ENCODE data around the gene TMEM209.
"Not testable (repeated sequence)": the region's sequence is repeated elsewhere in the genome, so short reads cannot be mapped to it uniquely, and the experiment has no call there.

The TMEM209 gene

DNA sequence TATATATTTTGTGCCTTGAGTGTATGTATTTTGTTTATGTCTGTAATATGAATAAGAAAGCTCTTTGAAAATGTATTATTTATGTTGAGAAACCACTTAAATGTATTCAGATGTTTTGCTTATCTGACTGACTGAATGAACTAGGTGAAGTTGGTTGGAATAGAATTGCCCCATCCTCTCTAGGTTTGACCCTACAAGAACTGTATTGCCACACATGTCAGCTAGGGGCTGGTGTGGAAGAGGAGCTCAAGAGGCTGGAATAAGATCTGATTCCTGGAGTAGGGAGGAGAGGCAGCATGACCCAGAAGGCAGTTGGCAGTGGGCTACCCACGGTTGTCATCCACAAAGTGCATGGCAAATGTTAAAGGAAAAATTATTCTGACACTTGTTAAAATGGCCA lies 11.5 kb upstream of the TMEM209 start:
- DNase-seq, result no peak

DNA sequence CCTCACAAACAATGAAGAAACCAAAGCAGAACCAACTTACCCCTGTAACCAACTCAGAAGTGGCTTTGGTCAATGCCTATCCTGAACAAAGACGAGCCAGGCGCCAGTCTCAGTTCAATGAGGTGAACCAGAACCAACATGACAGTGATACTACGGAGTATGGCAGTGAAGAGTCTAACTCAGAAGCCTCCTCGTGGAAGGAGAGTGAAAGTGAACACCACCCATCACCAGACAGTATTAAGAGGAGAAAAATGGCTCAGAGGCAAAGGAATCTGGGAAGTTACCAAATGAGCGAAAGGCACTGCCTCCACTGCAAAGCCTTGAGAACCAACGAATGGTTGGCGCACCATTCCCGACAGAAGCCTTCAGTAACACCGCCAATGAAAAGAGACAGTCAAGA lies 10.8 kb upstream of the TMEM209 start:
- no peak for DNase-seq

DNA sequence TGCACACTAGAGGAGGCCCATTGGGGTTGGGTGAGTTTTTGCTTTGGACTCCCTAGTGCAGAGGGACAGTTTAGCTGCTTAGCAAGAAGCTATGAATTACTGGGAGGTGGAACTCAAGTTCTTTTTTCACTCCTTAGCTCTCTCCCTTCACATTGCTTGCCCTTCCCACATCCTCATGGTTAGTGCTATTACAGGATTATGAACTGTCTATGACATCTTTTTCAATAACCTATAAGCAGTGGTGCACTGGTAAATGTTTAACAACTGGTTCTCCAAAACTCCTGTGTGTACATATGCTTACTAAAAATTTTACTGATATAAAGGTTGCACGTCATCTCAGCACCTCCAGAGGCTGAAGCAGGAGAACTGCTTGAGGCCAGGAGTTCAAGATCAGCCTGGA lies 8.6 kb upstream of the TMEM209 start:
- no peak for DNase-seq

DNA sequence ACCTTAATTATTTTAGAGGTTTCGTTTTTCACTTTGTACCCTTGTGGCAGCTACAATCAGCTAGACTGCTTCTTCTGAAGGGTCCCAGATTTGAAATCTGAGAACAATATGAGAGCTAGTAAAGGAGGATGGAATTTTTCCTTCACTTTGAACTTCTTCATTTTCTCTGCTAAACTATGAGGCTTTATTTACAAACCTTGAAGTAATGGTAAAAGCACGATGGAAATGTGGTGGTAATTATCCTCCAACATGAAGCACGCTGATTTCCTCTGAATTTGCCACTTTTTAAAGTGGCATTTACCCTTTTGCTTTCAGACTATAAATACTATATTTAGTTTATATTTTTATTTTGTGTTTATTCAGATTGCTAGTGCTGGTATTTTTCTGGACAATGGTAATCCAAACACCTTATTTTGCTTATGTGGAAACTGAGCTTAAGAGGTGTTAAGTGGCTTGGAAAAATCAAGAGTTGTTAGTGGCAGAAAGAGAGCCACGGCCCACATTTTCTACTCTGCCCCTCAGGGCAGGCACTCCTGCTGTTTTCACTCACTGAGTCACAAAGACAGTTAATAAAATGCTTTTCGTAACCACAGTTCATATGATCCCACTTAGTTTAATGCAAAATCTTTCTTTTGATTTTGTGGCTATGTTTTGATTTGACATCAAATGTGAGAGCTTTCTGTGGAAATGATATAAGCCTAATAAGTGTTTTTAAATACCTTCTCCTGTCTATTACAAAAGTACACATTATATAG lies 5.2 kb upstream of the TMEM209 start:
- DNase-seq, result no peak

DNA sequence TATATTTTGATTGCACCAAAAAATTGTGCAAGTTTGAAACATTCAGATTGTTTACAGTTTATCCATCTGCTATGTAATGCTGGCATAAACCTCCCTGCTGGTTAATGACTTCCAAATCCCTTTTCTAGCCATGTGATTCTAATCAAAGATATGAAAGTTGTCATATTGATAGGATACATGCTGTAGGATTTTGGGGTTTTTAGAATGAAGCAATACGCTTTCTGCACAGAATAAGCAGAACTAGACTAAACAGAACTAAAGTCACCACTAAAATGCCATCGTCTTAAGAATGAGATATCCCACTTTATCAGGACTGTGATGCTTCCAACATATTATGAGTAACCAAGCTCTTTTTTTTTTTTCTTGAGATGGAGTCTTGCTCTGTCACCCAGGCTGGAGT lies 3.3 kb upstream of the TMEM209 start:
- no peak for DNase-seq

DNA sequence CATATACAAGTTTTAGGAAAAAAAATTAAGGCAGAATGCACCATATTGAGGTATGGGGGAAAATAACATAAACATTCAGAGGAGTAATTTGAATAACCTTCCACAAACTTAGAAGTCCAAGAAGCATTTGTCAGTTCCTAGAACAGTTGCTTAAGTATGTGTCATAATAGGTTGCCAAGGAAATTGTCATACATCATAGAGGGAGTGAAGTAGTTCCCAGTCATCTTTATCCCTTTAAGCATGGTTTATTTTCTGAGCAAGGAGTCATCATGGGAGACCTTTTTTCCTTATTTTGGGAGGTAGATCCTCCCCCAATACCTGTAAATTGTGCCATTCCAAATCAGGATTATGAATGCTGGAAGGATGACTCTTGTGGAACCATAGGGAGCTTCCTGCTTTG lies 2.4 kb upstream of the TMEM209 start, which contains the start of gene SSMEM1:
Gene SSMEM1 (plus strand): TSS at position 219 of the 400 bp plus-strand sequence. CDS start 51 bp downstream, at position 270.
- DNase-seq, result no peak

DNA sequence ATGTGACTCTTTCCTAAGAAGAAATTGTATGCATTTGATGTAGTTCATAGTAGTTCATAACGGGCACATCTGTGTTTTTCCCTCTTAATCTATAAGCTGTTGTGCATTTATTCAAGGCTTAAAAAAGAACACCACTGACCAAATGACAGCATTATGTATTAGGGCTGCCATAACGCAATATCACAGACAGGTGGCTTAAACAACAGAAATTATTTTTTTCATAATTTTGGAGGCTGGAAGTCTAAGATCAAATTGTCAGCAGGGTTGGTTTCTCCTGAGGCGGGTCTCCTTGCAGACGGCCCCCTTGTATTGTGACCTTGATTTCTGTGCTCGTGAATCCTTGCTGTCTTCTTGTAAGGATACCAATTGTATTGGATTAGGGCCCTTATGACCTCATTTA lies 1.8 kb upstream of the TMEM209 start:
- DNase-seq, result no peak

DNA sequence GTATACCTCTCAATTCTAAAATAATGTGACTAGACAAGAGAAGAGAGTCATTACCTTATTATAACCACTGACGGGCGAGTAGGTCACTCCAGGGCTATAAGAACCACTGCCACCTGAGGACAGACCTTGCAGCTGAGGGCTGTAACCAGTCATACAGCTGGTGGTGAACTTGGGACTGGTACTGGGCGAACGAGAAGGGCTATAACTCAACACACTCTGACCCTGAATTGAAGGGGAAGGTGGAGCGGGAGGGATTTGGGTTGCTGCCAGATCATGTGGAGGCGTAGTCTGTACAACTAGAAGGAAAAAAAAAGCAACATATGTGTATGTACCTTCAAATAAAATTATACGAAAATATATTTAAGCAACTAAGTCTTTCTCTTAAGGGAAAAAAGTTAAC lies 3.4 kb downstream of the TMEM209 start:
- peak; percentile 56 for DNase-seq

DNA sequence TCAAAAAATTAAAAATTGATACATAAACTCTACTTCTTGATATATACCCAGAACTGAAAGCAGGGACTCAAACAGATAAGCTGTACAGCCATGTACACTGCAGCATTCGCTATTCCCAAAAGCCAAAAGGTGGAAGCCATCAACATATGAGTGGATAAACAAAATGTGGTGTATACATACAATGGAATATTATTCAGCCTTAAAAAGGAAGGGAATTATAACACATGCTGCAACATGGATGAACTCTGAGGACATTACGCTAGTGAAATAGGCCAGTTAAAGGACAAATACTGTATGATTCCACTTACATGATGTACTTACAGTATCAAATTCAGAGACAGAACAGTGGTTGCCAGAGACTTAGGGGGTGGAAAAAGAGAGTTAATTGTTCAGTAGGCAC lies 8.1 kb downstream of the TMEM209 start:
- no peak for DNase-seq

DNA sequence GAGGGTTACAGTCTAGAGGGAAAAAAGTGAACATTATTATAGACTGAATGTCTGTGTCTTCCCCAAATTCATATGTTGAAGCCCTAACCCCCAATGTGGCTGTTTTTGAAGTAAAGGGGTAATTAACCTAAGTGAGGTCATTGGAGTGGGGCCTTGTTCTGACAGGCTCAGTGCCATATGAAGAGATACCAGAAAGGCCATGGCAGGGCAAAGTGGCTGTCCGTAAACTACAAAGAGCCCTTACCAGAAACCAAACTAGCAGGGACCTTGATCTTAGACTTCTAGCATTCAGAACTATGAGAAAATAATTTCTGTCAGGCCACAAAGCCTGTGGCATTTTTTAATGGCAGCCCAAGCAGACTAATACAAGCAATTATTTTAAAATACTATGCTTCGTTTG lies 8.7 kb downstream of the TMEM209 start:
- DNase-seq, result no peak

DNA sequence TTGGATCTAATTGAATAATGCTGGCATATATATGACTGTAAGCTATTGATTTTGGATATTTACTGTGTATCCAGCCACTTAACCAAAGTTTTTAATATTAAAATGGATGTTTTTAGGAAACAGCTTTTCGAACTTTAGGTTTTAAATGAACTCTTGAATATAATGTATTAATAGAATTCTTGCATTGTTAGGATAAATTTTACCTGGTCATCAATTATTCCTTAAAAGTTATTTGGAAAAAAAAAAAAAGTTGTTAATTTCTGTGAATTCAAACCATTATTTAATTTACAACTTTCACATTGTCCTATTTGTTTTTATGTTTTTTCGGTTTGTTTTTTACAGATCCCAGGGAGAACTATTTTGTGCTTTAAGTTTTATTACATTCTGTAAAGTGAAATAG lies 9.8 kb downstream of the TMEM209 start:
- no peak for DNase-seq

DNA sequence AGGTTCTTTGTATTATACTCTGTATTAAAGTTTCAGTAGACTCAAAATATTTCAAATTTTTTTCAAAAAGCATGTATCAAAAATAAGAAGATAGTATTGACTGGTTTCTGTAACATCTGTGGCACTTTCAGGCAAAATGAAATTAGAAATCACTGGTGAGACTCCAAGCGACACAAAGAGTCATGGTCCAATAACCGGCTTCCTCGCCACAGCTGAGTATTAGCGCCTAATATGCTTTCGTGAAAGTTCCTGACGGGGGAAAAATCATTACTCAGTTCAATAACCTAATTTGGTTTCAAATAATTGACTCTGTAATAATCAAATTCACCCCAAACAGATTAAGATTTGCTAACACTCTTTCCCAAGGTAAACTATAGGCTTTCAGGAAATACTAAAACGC lies 13.4 kb downstream of the TMEM209 start:
- DNase-seq, result no peak

DNA sequence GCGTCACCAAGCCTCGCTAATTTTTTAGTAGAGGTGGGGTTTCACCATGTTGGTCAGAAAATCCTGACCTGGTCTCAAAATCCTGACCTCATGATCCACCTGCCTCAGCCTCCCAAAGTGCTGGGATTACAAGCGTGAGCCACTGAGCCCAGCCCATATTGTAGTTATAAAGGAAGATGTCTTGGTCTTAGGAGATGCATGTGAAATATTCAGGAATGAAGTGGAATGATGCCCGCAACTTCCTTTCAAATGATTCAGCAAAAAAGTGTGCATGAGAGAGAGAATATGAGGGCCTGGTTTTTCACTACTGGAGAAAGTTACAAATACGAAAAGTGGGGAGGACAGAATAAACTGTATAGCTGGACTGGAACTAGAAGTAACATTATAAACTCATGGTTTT lies 15.9 kb downstream of the TMEM209 start:
- DNase-seq, result no peak

DNA sequence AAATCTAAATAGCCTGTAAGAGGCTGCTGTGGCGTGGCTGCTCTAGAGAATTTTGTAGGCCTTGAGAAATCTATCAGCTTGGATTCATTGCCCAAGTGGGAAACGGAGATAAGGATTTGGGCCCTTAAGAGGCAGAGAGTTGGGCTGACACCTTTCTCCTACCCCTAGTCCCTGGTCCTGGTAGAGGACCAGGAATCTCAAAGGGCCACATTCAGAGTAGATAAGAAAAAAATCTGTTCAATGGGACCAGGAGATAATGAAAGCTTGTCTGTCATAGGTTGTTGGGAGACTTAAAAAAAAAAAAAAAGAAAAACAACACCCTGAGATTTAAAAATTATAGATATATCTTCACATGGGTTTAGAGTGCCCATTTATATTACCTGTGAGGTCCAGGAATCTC lies 17.8 kb downstream of the TMEM209 start:
- no peak for DNase-seq

DNA sequence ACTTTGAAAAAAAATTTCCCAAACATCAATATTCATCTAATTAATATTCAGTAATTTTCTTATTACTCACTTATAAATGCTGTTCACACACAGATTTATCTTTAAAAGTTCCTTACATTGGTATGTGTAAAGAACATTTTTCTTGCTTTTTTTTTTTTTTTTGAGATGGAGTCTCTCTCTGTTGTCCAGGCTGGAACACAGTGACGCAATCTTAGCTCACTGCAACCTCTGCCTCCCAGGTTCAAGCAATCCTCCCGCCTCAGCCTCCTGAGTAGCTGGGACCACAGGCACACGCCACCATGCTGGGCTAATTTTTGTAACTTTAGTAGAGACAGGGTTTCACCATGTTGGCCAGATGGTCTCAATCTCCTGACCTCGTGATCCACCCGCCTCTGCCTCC lies 20.9 kb downstream of the TMEM209 start:
- not testable (repeated sequence) for DNase-seq

DNA sequence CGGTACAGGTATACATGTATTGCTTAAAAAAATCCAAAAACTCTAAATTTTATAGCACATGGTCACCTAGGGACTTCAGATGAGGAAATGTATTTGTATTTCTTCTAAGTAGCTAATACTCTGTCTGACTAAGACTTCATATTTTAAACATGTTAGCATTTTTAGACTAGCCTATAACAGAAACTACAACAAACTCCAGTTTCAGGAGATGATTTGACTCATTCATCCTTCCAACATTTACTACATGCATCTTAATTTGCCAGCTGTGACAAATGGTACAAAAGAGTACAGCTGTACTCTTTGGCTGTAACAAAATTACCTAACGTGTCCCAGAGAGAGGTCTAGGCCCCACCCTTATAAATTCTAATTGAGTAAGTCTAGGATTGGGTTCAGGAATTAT lies 22.2 kb downstream of the TMEM209 start:
- DNase-seq, result no peak

DNA sequence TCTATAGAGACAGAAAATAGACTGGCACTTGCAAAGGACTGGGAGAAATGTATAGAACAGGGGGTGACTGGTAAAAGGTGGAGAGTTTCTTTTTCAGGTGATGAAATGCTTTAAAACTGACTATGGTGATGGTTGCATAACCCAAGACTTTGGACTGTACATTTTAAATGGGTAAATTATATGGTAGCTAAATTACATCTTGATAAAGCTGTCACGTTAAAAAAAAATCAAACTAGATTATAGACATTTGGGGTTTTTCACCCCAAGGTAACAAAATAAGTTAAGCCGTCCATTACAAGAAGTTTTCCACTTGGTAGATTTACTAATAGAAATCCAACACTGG lies 24.0 kb downstream of the TMEM209 start:
- DNase-seq, result no peak

DNA sequence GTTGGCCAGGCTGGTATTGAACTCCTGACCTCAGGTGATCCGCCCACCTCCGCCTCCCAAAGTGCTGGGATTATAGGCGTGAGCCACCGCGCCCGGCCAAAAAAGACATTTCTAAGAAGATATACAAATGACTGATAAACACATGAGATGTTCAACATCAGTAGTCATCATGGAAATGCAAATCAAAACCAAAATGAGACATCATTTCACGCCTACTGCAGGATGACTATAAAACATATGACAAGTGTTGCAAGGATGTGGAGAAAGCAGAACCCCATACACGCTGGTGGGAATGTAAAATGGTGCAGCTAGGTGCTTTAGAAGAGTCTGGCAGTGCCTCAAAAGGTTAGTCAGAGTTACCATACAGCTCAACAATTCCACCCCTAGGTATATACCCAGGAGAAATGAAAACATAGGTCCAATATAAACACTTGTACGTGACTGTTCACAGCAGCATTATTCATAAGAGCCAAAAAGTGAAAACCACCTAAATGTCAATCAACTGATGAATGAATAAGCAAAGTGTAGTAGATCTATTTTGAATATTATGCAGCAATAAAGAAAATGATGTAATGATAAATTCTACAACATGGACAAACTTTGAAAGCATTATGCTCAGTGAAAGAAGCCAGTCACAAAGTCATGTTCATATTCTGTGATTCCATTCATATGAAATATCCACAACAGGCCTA lies 24.5 kb downstream of the TMEM209 start:
- no peak for DNase-seq

DNA sequence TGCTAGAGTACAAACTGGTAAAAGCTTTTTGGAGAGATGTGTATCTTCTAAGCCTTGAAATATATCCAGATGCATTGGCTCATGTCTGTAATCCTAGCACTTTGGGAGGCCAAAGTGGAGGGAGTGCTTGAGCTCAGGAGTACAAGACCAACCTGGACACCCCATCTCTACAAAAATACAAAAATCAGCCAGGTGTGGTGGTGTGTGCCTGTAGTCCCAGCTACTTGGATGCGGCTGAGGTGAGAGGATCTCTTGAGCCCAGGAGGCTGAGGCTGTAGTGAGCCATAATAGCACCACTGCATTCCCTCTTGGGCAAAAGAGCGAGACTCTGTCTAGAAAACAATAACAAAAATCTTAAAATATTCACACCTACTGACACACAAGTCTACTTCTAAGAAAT lies 25.6 kb downstream of the TMEM209 start:
- DNase-seq, result no peak

DNA sequence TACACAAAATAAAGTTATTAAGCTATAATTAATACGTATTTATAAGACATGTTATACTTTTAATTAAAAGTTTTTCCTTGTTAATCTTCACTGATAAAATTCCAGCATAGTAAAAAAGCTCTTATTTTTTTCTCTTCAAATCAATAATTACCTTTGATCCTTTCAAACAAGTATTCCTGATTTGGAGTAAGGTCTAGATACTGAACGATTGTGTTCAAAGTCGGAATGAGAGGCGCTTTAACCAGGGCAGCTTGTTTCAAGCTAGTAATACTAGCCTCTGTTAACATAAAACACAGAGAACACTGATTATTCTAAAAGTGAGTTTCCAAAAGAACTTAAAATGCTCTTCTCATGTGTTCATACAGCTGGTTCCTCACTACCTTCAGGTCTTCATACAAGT lies 27.0 kb downstream of the TMEM209 start:
- DNase-seq, result no peak

DNA sequence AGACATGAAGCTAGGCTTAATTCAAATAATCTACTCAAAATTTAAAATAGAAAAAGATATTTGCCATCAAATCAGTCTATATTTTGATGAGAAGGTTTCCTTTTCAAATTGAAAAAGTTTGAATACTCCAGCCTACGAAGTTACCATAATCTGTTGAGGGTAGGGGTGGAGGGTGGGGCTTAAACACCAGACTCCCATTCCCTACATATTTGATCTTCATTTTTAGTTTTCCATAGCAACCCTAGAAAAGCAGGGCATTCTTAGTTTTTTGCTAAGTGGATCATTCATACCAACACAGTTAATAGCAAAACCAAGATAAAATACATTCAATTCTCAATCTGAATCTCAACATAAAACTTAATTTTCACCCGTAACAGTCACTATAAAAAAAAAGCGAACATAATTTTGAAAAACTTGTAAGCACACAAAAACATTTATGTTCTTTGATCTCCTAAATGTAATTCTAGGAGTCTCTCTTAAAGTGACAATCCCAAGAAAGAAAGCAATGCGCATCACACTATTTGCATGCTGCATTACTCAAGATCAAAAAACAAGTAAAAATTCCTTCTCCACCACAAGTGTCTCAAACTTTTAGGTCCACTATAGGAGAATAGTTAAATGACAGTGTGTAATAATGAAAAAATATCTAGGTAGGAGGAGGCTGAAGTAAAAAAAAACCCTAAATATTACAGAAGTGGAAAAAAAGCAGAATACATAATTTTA lies 30.8 kb downstream of the TMEM209 start:
- no peak for DNase-seq

DNA sequence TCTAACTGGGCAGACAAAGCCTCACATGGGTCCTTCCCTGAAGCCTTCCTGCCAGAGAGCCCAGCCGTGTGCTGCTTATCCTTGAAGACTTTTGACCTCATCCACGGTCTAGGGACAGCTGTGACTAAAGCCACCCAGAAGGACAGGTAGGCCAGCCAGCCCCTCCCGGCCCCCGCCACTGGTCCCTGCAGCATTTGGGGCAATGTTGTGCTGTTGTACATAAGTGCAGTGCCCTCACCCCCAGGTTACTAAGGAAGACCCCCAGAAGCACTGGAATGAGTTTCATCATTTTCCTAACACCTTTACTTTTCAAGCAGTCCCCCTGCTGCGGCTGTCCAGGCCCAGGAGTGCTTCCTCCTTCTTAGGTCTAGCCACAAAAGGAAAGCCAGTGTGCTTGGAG lies 43.0 kb downstream of the TMEM209 start:
- no peak for DNase-seq

DNA sequence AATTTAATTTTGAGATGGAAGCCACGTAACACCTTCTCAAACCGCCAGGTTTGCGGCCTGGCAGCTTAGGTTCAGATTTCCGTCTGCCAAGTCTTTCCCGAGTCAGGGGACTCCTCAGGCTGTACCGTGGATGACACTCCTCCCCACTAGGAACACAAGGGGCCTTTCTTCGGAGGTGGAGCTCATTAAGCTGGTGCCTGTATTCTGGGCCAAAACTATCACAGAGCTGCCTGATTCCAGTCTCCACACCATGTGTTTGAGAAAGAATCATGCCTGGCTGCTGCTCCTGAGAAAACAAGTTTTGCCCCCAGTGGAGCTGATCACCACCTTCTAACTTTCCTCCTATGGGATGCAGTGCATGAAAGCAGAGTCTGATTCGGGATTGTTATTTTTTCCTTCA lies 44.8 kb downstream of the TMEM209 start:
- DNase-seq, result no peak

DNA sequence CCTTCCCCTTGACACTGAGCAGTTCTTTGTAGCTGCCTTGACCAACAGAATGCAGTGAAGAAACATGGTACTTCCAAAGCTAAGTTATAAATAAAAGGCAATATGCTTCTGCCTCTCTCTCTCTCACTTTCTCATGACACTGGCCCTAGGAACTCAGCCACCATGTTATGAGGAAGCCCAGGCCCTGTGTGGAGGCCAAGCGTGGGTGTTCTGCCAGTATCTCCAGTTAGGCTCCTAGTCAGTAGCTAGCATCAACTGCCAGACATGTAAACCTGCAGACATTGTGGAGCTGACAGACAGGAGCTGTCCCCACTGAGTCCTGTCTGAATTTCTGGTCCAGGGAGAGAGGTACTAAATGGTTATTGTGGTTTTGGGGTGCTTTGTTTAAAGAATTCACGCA lies 45.2 kb downstream of the TMEM209 start:
- DNase-seq, result no peak

Measured in COR-L47 (cell line).